Fibroblast of the aortic adventitia (primary cell): ENCODE measurements around the gene SLIT3. TPM values are rescaled to one million over a fixed set of nuclear protein-coding genes. Genes with fewer than 3 reads are reported as not detected.
A peak's percentile ranks its signal among the peaks of the same experiment; 100 is the strongest.

ENCODE experiments used
- DNase-seq: peaks from one replicate; pipeline ENCODE4 v3.0.0-alpha.2; 2010; ENCODE audit warnings: low read depth
- H3K4me3 ChIP-seq: 2 replicates; pipeline ENCODE4 v1.5.1; 2011; ENCODE audit warnings: low read depth, mild to moderate bottlenecking, control low read depth, low read length, moderate library complexity
- CTCF ChIP-seq: IDR thresholded peaks from 2 replicates; pipeline ENCODE4 v1.5.1; 2011; ENCODE audit warnings: mild to moderate bottlenecking, low read length, control low read depth, inconsistent platforms; ENCODE audit not compliant: insufficient read depth
- total RNA-seq: library from RNA; depleted of rRNA; stranded (reverse); fragments of >200 nt; gene quantifications from 2 replicates; pipeline ENCODE4 v1.2.3, GENCODE V29; 2012; ENCODE audit warnings: low replicate concordance

SLIT3 gene
- total RNA-seq, 1 donor: 65.3 TPM

GRCh38 chr5:168847511-168848073 lies 453.3 kb downstream of the SLIT3 start:
- TF ChIP-seq CTCF: no peak
- no peak overlapping the region for H3K4me3 ChIP-seq
- no peak for DNase-seq

DNA sequence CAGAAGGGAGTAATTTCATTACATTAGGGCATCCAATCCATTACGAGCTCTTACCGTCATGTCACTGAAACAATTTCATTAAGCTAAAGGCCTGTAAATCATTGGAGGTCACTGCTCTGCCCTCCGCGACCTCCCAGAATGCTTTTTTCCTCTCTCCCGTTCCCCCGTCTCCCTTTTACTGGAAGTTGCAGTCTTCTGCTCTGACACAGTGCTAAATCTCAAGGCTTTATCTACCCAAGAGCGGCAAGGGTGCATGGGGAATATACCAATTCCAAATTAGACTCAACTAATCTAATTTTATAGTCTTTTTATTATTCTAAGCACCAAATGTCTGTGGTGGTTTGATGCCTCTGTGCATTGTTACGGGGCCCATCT lies 456.0 kb downstream of the SLIT3 start:
- TF ChIP-seq CTCF: no peak
- no peak overlapping the region for H3K4me3 ChIP-seq
- DNase-seq: no peak

GRCh38 chr5:168844016-168844921 lies 456.7 kb downstream of the SLIT3 start:
- H3K4me3 ChIP-seq: no peak overlapping the region
- DNase-seq: no peak
- no peak for TF ChIP-seq CTCF

- no peak overlapping the region for H3K4me3 ChIP-seq
- peak; percentile 76 for DNase-seq
- TF ChIP-seq CTCF: no peak
Observed at GRCh38 chr5:168843277-168844015, 457.5 kb downstream of the SLIT3 start.

DNA sequence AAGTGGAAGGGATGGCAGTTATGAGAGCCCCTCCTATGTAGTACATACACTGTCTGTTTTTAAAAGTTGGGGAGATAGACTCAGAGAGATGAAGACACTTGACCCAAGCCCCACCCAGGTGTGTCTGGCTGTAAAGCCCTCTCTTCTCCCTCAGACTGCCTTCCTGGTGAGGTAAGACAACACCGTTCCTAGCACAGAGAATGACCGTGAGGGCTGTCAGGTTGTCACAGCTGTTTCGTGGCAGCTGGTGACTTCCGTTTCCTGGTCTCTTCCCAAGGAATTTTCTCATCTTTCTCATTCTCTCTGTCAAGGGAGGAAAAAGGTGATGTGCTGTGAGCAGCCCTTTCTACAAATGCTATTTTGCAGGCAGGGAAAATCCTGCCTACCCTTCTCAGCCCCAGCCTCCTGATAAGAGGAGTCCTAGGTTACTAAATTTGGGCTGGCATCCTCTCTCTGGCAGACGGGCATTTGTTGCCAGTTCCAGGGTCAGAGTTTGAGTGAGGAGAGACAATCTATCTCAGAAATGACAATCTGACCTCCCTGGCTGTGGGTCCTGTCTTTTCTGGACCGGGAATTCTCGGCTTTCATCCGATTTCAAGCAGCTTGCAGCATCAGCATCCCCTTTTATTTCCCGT lies 458.3 kb downstream of the SLIT3 start:
- no peak overlapping the region for H3K4me3 ChIP-seq
- TF ChIP-seq CTCF: no peak

GRCh38 chr5:168837852-168838251 lies 463.1 kb downstream of the SLIT3 start:
- DNase-seq: no peak
- no peak for TF ChIP-seq CTCF
- no peak overlapping the region for H3K4me3 ChIP-seq

More for the DNA sequence above, 458.3 kb downstream of the SLIT3 start:
- no peak for DNase-seq
